ENCODE measurements around the gene FAM72D.
"Not testable (repeated sequence)": the region's sequence is repeated elsewhere in the genome, so short reads cannot be mapped to it uniquely, and the experiment has no call there.

The FAM72D gene

GRCh38 chr1:145095284-145096057 lies at the start of gene FAM72D, which contains the start of gene SRGAP2B:
FAM72D (plus strand) TSS chr1:145095974; CDS start chr1:145096848, 874 bp downstream.
SRGAP2B (minus strand) TSS chr1:145095328; CDS start chr1:145092901, 2,427 bp downstream.
- H4K20me1 ChIP-seq, H3K9ac ChIP-seq, H3K4me2 ChIP-seq, H3K27ac ChIP-seq, H3K27me3 ChIP-seq, H3K9me3 ChIP-seq, H3K36me3 ChIP-seq, H3K4me1 ChIP-seq: not testable (repeated sequence)
- H3K4me3 ChIP-seq = peak within 1 kb of the TSS; percentile 61

GRCh38 chr1:145047553-145047952 lies 48.2 kb upstream of the FAM72D start:
- not testable (repeated sequence) for H3K4me1 ChIP-seq, H3K9ac ChIP-seq, H3K27ac ChIP-seq, H3K27me3 ChIP-seq, H3K9me3 ChIP-seq, H3K36me3 ChIP-seq, H3K4me2 ChIP-seq, H4K20me1 ChIP-seq, H3K4me3 ChIP-seq

- not testable (repeated sequence) for H3K9ac ChIP-seq, H4K20me1 ChIP-seq, H3K4me2 ChIP-seq, H3K4me1 ChIP-seq, H3K27ac ChIP-seq, H3K27me3 ChIP-seq, H3K36me3 ChIP-seq, H3K9me3 ChIP-seq, H3K4me3 ChIP-seq
Measured at GRCh38 chr1:145048181-145048856, 47.5 kb upstream of the FAM72D start.

GRCh38 chr1:145052019-145052776 lies 43.6 kb upstream of the FAM72D start:
- H3K27me3 ChIP-seq, H3K9ac ChIP-seq, H3K9me3 ChIP-seq, H3K4me2 ChIP-seq, H3K4me3 ChIP-seq, H4K20me1 ChIP-seq, H3K27ac ChIP-seq, H3K36me3 ChIP-seq, H3K4me1 ChIP-seq: not testable (repeated sequence)

GRCh38 chr1:145053428-145053827 lies 42.3 kb upstream of the FAM72D start:
- H3K9me3 ChIP-seq, H3K27ac ChIP-seq, H4K20me1 ChIP-seq, H3K4me1 ChIP-seq, H3K4me3 ChIP-seq, H3K4me2 ChIP-seq, H3K9ac ChIP-seq, H3K36me3 ChIP-seq, H3K27me3 ChIP-seq: not testable (repeated sequence)

- not testable (repeated sequence) for H4K20me1 ChIP-seq, H3K4me2 ChIP-seq, H3K4me1 ChIP-seq, H3K9me3 ChIP-seq, H3K27ac ChIP-seq, H3K9ac ChIP-seq, H3K4me3 ChIP-seq, H3K36me3 ChIP-seq, H3K27me3 ChIP-seq
Measured at GRCh38 chr1:145055217-145055760, 40.5 kb upstream of the FAM72D start.

- not testable (repeated sequence) for H3K27me3 ChIP-seq, H3K9ac ChIP-seq, H3K4me1 ChIP-seq, H3K36me3 ChIP-seq, H3K4me2 ChIP-seq, H3K9me3 ChIP-seq, H3K27ac ChIP-seq, H3K4me3 ChIP-seq, H4K20me1 ChIP-seq
Measured at GRCh38 chr1:145058184-145058583, 37.6 kb upstream of the FAM72D start.

GRCh38 chr1:145063285-145063684 lies 32.5 kb upstream of the FAM72D start:
- H4K20me1 ChIP-seq, H3K4me2 ChIP-seq, H3K9me3 ChIP-seq, H3K36me3 ChIP-seq, H3K27ac ChIP-seq, H3K27me3 ChIP-seq, H3K9ac ChIP-seq, H3K4me3 ChIP-seq, H3K4me1 ChIP-seq: not testable (repeated sequence)

- H3K4me2 ChIP-seq, H3K4me1 ChIP-seq, H3K4me3 ChIP-seq, H3K36me3 ChIP-seq, H3K27ac ChIP-seq, H3K9me3 ChIP-seq, H4K20me1 ChIP-seq, H3K27me3 ChIP-seq, H3K9ac ChIP-seq: not testable (repeated sequence)
Measured at GRCh38 chr1:145063941-145064648, 31.7 kb upstream of the FAM72D start.

- not testable (repeated sequence) for H3K9me3 ChIP-seq, H3K27ac ChIP-seq, H3K27me3 ChIP-seq, H3K4me2 ChIP-seq, H4K20me1 ChIP-seq, H3K4me1 ChIP-seq, H3K36me3 ChIP-seq, H3K9ac ChIP-seq, H3K4me3 ChIP-seq
Measured at GRCh38 chr1:145065194-145065826, 30.5 kb upstream of the FAM72D start.

- H3K27me3 ChIP-seq, H4K20me1 ChIP-seq, H3K4me1 ChIP-seq, H3K36me3 ChIP-seq, H3K9me3 ChIP-seq, H3K27ac ChIP-seq, H3K4me2 ChIP-seq, H3K9ac ChIP-seq, H3K4me3 ChIP-seq: not testable (repeated sequence)
Measured at GRCh38 chr1:145066486-145066885, 29.3 kb upstream of the FAM72D start.

- H3K9ac ChIP-seq, H3K4me2 ChIP-seq, H3K27ac ChIP-seq, H3K9me3 ChIP-seq, H3K4me1 ChIP-seq, H3K27me3 ChIP-seq, H4K20me1 ChIP-seq, H3K36me3 ChIP-seq, H3K4me3 ChIP-seq: not testable (repeated sequence)
Measured at GRCh38 chr1:145071569-145071968, 24.2 kb upstream of the FAM72D start.

- not testable (repeated sequence) for H3K36me3 ChIP-seq, H3K27me3 ChIP-seq, H3K9me3 ChIP-seq, H3K4me2 ChIP-seq, H3K9ac ChIP-seq, H4K20me1 ChIP-seq, H3K4me1 ChIP-seq, H3K4me3 ChIP-seq, H3K27ac ChIP-seq
Measured at GRCh38 chr1:145074021-145074559, 21.7 kb upstream of the FAM72D start.
